ENCODE results near the gene MLH3. TPM values are rescaled to one million over a fixed set of nuclear protein-coding genes. Genes with fewer than 3 reads are reported as not detected.
A peak's percentile ranks its signal among the peaks of the same experiment; 100 is the strongest.

The MLH3 gene
- polyA plus RNA-seq, 1 donor (not counting 4 experiments of a cell fraction or from before 2014, with no cell fraction given): 13.0 TPM

- no peaks in the 10 kb centered on the region for H3K9me1 ChIP-seq (ENCODE audit: control insufficient read depth, extremely low read depth, insufficient read depth, low read length)
- no peaks in the 10 kb centered on the region for H3K9me3 ChIP-seq (ENCODE audit: control insufficient read depth, low read depth, low read length)
- no peak for TF ChIP-seq EZH2 (IDR thresholded peaks at IDR 0.05; ENCODE audit: low read length)
- no peak for TF ChIP-seq CTCF (optimal IDR thresholded peaks at IDR 0.05 in 1 of 3, IDR thresholded peaks at IDR 0.05 in 1 of 3, conservative IDR thresholded peaks at IDR 0.05 in 1 of 3; ENCODE audit: extremely low read depth in 1 of 3, insufficient read depth in 2 of 3, low read length in 3 of 3)
- H3K4me2 ChIP-seq (ENCODE audit: control insufficient read depth, extremely low read depth, insufficient read depth, low read depth, low read length): peak overlapping the region; percentile 91
- peak overlapping the region; percentile 82 for H2AFZ ChIP-seq (ENCODE audit: control insufficient read depth, low read length)
- dilution Hi-C loops (cut with MboI; ENCODE audit: extremely low pct_ligation_motif_present, low sequenced_read_pairs): no loop called here
- H3K36me3 ChIP-seq (ENCODE audit: control insufficient read depth in 2 of 2, extremely low read depth in 1 of 2, insufficient read depth in 2 of 2, low read length in 2 of 2): peaks cover 13 to 31% of the 10 kb centered on the region in 2 experiments
- peaks cover 25% of the 10 kb centered on the region for H3K4me1 ChIP-seq (ENCODE audit: control insufficient read depth, extremely low read depth, insufficient read depth, low read length)
- peak overlapping the region; percentile 65 for H3K27ac ChIP-seq (ENCODE audit: control insufficient read depth, insufficient read depth, low read length)
- DNase-seq (ENCODE audit: low read depth, low spot score): no peak
- H3K9ac ChIP-seq (ENCODE audit: control insufficient read depth, extremely low read depth, insufficient read depth, low read length): peak overlapping the region; percentile 82
- FAIRE-seq: no peak
- no peaks in the 10 kb centered on the region for H4K20me1 ChIP-seq (ENCODE audit: control insufficient read depth, extremely low read depth, insufficient read depth, low read length)
- H3K4me3 ChIP-seq (ENCODE audit: control insufficient read depth in 2 of 3, extremely low read depth in 1 of 3, insufficient read depth in 2 of 3, low read depth in 1 of 3, low read length in 3 of 3): peak overlapping the region; percentile 80 to 96 (median 86)
- H3K27me3 ChIP-seq (ENCODE audit: control insufficient read depth, extremely low read depth, insufficient read depth, low read length): no peaks in the 10 kb centered on the region
- peaks cover 27% of the 10 kb centered on the region for H3K79me2 ChIP-seq (ENCODE audit: control insufficient read depth, insufficient read depth, low read length)
Measured at GRCh38 chr14:75003250-75004027, 47.8 kb downstream of the MLH3 start.

GRCh38 chr14:75002392-75003249 lies 48.6 kb downstream of the MLH3 start, which contains the start of gene EIF2B2:
Gene EIF2B2 (plus strand): TSS chr14:75002921. CDS start chr14:75002991, 70 bp downstream.
- FAIRE-seq: peak; percentile 67
- no peaks in the 10 kb centered on the region for H3K9me1 ChIP-seq (ENCODE audit: control insufficient read depth, extremely low read depth, insufficient read depth, low read length)
- peaks cover 25% of the 10 kb centered on the region for H3K4me1 ChIP-seq (ENCODE audit: control insufficient read depth, extremely low read depth, insufficient read depth, low read length)
- DNase-seq (ENCODE audit: low read depth, low spot score): peak; percentile 97
- peak within 1 kb of the TSS; percentile 82 for H3K9ac ChIP-seq (ENCODE audit: control insufficient read depth, extremely low read depth, insufficient read depth, low read length)
- peak within 1 kb of the TSS; percentile 79 for H3K27ac ChIP-seq (ENCODE audit: control insufficient read depth, insufficient read depth, low read length)
- dilution Hi-C loops (cut with MboI; ENCODE audit: extremely low pct_ligation_motif_present, low sequenced_read_pairs): no loop called here
- H3K79me2 ChIP-seq (ENCODE audit: control insufficient read depth, insufficient read depth, low read length): peaks cover 26% of the 10 kb centered on the region
- H3K36me3 ChIP-seq (ENCODE audit: control insufficient read depth in 2 of 2, extremely low read depth in 1 of 2, insufficient read depth in 2 of 2, low read length in 2 of 2): peaks cover 11 to 23% of the 10 kb centered on the region in 2 experiments
- peak within 1 kb of the TSS; percentile 86 for H2AFZ ChIP-seq (ENCODE audit: control insufficient read depth, low read length)
- H3K27me3 ChIP-seq (ENCODE audit: control insufficient read depth, extremely low read depth, insufficient read depth, low read length): no peaks in the 10 kb centered on the region
- no peak for TF ChIP-seq EZH2 (IDR thresholded peaks at IDR 0.05; ENCODE audit: low read length)
- TF ChIP-seq CTCF (optimal IDR thresholded peaks at IDR 0.05 in 1 of 3, IDR thresholded peaks at IDR 0.05 in 1 of 3, conservative IDR thresholded peaks at IDR 0.05 in 1 of 3; ENCODE audit: extremely low read depth in 1 of 3, insufficient read depth in 2 of 3, low read length in 3 of 3): peak in 2 of 3 experiments; percentile 6 to 10
- no peaks in the 10 kb centered on the region for H4K20me1 ChIP-seq (ENCODE audit: control insufficient read depth, extremely low read depth, insufficient read depth, low read length)
- peak within 1 kb of the TSS; percentile 91 for H3K4me2 ChIP-seq (ENCODE audit: control insufficient read depth, extremely low read depth, insufficient read depth, low read depth, low read length)
- H3K4me3 ChIP-seq (ENCODE audit: control insufficient read depth in 2 of 3, extremely low read depth in 1 of 3, insufficient read depth in 2 of 3, low read depth in 1 of 3, low read length in 3 of 3): peak within 1 kb of the TSS; percentile 80 to 96 (median 86)
- no peaks in the 10 kb centered on the region for H3K9me3 ChIP-seq (ENCODE audit: control insufficient read depth, low read depth, low read length)

Measured in keratinocyte (primary cell).